GM12873 (cell line): ENCODE results near the gene NDUFS6.
A peak's percentile ranks its signal among the peaks of the same experiment; 100 is the strongest.

Source experiments
- TF ChIP-seq, protein P1 (sequence below): IDR thresholded peaks from 2 replicates; pipeline ENCODE4 v1.5.1; 2012; ENCODE audit warnings: low read depth, mild to moderate bottlenecking, moderate library complexity, low read length, control low read depth; ENCODE audit not compliant: insufficient read depth; ENCODE audit errors: missing control alignments

The NDUFS6 gene

DNA sequence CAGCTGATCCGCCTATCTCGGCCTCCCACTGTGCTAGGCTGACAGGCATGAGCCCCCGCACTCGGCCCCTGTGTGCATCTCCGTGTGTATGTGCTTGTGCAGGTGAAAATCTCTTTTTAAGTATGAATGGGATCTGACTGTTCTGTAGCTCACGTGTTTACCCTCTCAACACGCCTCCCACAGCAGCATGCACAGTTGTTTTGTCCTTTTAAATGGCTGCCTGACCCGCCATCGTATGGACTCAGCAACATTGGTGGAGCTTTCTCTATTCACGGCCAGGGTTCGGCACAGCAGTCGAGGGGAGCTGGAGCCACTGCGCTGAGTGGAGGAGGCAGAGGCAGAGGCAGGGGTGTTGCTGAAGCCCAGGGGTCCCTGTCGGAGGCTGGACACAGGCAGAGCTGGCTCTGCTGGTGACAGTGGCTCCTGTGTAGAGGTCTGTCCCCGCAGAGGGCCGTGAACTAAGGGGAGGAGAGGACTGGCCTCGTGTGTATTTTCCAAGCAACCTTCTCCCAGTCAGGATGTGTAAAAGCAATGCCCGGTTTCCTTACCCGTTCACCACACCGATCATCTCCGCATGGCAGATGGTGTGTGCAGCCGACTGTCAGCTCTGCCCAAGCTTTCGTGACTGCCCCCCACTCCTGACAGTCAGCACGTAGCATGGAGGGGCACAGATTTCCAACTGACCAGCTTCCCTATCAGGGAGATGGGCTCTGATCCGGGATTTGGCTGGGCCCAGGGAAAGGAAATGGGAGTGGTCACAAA lies 38.9 kb upstream of the NDUFS6 start:
- TF ChIP-seq, protein P1, sequence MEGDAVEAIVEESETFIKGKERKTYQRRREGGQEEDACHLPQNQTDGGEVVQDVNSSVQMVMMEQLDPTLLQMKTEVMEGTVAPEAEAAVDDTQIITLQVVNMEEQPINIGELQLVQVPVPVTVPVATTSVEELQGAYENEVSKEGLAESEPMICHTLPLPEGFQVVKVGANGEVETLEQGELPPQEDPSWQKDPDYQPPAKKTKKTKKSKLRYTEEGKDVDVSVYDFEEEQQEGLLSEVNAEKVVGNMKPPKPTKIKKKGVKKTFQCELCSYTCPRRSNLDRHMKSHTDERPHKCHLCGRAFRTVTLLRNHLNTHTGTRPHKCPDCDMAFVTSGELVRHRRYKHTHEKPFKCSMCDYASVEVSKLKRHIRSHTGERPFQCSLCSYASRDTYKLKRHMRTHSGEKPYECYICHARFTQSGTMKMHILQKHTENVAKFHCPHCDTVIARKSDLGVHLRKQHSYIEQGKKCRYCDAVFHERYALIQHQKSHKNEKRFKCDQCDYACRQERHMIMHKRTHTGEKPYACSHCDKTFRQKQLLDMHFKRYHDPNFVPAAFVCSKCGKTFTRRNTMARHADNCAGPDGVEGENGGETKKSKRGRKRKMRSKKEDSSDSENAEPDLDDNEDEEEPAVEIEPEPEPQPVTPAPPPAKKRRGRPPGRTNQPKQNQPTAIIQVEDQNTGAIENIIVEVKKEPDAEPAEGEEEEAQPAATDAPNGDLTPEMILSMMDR: no peak

DNA sequence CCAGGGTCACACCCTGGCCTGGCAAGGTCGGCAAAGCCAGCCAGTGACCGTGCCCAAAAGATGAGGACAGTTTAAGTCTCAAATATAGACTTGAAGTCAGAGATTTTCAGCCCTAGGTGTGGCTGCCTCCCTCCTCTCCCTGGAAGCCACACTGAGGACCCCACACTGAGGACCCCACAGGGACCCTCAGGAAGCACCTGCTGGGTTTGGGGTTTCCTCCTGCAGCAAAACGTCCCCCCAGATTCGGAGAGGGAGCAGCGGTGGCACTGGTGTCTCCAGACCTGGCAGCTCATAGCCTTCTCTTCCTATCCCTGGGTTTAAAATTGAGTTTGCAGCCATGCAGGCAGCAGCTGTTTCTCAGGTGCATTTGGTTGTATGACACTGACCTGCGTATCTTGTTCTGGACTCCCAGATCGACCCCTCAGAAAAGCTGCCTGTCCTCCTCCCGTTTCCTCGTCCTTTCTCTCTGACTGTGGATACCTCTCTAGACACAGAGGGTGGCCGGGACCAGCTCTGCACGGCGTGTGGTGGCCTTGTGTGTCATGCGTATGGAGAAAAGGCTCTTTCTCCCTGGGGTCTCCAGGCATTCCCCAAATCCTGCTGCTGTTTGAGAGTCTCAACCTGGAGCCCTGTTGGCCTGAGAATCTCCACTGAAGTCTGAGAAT lies 38.2 kb upstream of the NDUFS6 start:
- TF ChIP-seq, protein P1: no peak

DNA sequence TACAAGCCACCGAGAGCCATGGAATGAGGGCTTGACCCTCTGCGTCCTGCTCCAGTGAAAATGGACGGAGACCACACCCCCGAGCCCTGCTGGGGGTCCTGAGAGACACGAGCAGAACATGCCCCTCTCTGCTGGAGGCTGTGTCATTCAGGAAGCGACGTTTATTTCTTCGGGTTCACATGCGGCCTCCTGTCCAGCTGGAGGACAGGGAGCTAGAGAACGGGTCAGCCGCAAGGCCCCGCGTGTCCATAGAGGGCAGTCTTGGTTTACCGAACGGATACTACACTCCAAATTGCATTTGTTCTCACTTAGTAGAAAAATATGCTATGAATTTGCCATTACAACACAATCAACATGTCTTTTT lies 37.7 kb upstream of the NDUFS6 start:
- TF ChIP-seq, protein P1: peak; percentile 66

DNA sequence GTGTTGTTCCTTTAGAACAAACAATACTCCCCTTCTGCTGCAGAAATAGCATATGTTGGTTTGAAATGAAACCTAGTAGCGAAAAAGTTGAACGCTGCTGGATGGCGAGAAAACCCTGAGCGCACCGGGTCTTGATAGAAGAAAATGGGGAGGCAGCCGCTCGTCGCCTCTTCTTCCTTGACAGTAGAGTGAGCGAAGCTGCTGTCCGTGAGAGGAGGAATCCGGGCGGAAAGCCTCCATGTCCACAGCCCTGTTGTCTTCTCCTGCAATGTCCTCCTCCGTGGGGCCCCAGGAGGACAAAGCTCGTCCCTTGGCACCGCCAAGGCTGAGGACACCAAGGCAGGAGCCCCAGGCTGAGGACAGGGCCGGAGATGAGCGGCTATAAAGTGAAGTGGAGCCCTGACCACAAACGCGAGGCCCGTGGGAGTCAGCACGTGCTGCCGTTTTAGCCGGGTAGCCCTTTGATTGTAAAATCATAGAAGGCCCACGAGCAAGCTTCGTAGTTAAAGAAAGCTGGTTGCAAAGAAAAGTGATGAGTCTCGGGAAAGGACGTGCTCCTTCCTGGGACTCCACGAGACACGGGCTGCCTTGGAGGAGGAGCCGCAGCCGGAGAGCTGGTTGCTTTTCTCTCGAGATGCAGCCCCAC lies 37.1 kb upstream of the NDUFS6 start:
- TF ChIP-seq, protein P1: no peak

- TF ChIP-seq, protein P1: no peak
Measured at GRCh38 chr5:1764606-1764960, 36.6 kb upstream of the NDUFS6 start.

DNA sequence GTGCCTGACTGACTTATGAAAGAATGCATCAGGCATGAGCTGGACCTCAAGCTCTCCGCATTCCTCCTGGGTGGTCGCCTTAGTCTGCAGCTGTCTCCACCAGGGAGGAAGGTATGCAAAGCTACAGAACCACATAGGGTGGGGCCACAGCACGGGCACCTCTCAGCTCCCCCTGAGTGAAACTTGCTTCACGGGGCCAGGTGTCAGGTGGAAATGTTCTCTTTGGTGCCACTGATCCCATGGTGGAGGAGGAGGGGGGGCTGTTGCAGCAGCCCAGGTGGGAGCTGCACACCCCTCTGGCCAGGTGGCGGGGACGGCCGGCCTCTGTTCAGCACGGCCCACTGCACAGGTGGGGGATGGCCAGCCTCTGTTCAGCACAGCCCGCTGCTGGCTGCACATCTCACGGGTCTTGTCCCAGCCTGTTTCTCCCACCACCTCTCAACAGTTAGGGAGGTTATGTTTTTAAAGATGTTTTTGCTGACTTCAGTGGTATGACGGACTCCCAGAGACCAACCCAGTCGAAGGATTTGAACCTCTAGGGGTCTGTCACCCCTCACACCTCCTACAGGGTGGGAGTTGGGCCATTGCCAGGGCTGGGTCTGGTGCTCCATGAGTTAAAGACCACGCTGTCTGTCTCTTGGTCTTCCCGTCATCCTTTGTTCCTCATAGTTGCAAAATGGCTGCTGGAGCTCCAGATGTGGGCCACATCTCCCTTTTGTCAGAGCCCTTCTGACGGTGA lies 35.9 kb upstream of the NDUFS6 start:
- TF ChIP-seq, protein P1: no peak

DNA sequence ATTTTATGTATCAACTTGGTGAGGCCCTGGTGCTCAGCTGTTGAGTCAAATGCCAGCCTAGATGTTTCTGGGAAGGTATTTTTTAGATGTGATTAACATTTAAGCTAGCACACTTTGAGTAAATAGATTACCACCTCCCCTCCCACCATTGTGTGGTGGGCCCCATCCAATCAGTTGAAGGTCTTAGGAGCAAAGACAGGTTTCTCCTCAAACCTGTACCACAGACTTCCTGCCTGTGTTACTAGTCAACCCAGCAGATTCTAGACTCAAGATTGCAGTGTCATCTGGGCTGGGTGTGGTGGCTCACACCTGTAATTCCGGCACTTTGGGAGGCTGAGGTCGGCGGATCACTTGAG lies 35.3 kb upstream of the NDUFS6 start:
- TF ChIP-seq, protein P1: no peak
